Stimulated activated CD4-positive, alpha-beta T cell treated with anti-CD3 and anti-CD28 coated beads, Interleukin-2, amount 100 ng/mL, for 24 hours (primary cell): ENCODE data around the gene ANKRD12.
A peak's percentile ranks its signal among the peaks of the same experiment; 100 is the strongest.
"Not testable (repeated sequence)": the region's sequence is repeated elsewhere in the genome, so short reads cannot be mapped to it uniquely, and the experiment has no call there.

Experiments used
- DNase-seq, 2 donors: peaks; one replicate each; pipeline ENCODE4 v3.0.0-alpha.2; 2020

The ANKRD12 gene

GRCh38 chr18:9136315-9137155 lies at the start of gene ANKRD12:
Gene ANKRD12, plus strand, starts transcription at chr18:9136781. Its CDS starts 45,652 bp downstream, at chr18:9182433.
- peak; percentile 97 for DNase-seq

DNA sequence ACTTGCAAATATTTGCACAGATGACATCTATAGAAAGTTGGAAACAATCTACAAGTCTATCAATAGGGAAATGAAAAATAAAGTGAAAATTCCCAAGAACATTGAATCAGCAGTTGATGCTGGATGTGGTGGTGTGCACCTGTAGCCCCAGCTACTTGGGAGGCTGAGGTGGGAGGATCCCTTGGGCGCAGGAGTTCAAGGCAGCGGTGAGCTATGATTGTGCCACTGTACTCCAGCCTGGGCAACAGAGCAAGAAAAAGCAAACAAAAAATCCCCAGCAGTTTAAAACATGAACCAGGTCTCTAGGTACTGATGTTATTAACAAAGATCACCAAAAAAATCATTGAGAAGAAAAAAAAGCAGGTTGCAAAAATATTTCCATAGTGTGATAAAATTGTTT lies 49.4 kb upstream of the ANKRD12 start:
- no peak for DNase-seq

- no peak for DNase-seq
Measured at GRCh38 chr18:9088252-9088651, 48.3 kb upstream of the ANKRD12 start.

- not testable (repeated sequence) for DNase-seq
Measured at GRCh38 chr18:9088727-9089126, 47.9 kb upstream of the ANKRD12 start.

DNA sequence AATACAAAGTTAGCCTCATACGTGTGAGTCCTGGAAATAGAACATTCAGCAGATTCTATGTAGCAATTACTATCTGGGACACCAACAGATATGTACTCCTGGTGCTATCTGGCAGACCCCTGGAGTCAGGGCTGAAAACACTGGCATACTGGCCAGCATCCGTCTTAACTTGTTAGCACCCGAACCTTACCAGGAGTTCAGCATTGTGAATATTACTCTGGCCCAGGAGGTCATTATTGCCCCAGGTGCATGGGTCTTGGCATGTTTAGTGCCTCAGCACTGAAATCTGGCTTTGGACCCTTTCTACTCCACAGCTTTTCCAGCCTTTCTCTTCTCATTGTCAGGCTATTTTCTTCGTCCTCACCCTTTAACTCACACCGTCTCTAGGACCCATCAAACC lies 46.0 kb upstream of the ANKRD12 start:
- no peak for DNase-seq

- peak; percentile 33 to 46 for DNase-seq
Measured at GRCh38 chr18:9091066-9091476, 45.5 kb upstream of the ANKRD12 start.

DNA sequence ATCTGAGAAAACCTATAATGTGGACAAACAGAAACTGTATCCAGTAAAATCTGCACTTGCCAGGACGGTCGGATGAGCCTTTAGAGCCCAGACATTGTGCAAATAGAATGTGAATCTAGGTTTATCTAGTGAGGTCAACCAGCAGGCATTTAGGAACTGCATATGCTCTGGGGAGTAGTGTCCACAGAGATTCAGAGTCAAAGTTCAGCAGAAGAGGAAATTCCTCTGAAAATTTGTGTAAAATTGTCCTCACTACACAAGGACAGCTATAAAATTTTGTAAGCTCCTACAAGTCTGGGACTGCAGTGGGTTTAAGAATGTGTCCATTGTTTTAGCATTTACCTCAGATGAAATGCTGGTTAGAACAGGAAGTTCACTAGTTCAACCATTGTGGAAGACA lies 43.9 kb upstream of the ANKRD12 start:
- no peak for DNase-seq

DNA sequence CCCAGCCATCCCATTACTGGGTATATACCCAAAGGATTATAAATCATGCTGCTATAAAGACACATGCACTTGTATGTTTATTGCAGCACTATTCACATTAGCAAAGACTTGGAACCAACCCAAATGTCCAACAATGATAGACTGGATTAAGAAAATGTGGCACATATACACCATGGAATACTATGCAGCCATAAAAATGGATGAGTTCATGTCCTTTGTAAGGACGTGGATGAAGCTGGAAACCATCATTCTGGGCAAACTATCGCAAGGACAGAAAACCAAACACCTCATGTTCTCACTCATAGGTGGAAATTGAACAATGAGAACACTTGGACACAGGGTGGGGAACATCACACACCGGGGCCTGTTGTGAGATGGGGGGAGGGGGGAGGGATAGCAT lies 43.5 kb upstream of the ANKRD12 start:
- DNase-seq = not testable (repeated sequence)

DNA sequence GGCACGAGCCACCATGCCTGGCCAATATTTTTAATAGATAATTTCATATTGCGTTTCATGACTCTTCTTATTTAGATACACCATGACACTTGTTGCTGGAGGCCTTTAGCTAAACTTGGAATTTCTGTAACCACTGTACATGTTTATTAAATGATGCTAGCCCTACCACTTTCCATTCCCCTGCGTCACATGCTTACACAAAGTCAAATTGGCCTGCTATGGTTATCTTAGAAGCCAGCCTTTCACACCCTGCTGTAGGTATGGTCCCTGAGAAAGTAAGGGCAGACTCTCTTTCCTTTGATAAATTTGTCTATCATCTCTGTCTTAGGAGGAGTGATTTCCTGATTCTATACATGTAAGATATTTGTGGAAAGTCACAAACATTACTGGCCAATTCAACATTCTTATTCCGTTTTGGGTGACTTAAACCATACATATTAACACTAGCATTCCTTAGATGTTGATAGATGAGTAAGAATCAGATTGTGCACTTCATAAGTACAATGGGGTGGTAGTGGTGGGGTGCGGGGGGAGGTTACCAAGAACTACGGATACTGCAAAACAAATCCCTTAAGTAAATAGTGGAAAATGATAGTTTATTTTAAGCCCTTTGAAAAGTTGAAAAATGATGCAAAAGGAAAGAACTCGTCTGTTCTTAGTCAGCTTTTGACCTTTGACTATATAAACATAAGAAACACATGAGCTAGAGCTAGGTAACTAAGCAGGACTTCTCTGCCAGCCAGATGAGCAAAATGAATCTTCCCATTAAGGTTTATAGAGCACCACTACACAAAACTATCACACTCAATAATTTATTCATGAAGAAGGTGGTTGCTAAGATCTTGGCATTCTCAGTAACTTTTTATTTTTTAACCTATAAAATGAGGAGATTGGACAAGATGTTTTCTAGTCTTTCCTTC lies 42.0 kb upstream of the ANKRD12 start:
- DNase-seq = peak; percentile 55 to 71

DNA sequence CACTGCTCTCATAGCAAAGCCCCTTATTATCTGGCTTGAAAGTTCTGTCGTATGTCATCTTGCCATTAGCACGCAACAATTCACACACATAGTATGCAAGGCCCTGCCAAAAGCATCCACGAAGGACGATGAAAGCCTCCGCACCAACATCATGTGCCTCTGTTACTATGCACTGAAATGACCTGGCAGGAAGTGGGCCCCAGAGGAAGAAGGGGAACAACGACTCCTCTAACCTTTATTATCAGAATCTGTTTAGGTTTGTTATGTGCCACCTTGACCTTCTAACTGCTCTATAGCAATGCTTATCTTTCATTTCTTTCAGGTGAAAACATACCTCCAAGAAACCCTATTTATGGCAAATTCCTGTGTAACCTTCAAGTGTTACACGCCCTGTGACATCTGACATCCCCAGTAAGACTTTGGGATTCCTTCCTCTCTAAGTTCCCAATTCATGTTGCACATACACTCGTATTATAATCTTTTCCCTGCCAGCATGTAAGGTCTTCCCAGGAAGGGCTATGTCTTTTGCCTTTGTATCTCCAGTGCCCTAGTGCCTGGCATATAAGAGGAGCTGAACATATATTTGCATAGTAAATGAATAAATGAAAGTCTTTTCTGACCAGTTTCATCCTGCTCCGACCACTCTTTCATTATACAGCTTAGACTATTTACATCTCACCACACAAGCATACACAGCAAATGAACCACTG lies 41.1 kb upstream of the ANKRD12 start:
- DNase-seq = peak; percentile 52 to 61

- no peak for DNase-seq
Measured at GRCh38 chr18:9096007-9096371, 40.6 kb upstream of the ANKRD12 start.

DNA sequence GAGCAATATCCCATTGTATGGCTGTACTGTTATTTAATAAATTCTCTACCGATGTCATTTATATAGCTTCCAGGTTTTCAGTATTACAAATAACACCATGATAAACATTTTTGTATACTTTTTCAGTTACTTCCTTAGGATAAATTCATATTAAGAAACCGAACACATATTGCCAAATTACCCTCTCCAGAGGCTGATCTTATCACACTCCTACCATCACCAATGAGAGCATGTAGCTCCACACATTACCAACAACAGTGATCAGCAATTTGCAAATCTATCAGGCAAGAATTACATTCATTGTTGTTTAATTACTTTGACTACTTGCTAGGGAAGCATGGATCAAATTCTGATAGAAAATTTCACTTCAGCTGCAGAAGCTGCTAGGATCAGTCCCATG lies 39.9 kb upstream of the ANKRD12 start:
- DNase-seq = no peak

- no peak for DNase-seq
Measured at GRCh38 chr18:9097349-9097748, 39.2 kb upstream of the ANKRD12 start.

- DNase-seq = no peak
Measured at GRCh38 chr18:9100796-9101195, 35.8 kb upstream of the ANKRD12 start.

DNA sequence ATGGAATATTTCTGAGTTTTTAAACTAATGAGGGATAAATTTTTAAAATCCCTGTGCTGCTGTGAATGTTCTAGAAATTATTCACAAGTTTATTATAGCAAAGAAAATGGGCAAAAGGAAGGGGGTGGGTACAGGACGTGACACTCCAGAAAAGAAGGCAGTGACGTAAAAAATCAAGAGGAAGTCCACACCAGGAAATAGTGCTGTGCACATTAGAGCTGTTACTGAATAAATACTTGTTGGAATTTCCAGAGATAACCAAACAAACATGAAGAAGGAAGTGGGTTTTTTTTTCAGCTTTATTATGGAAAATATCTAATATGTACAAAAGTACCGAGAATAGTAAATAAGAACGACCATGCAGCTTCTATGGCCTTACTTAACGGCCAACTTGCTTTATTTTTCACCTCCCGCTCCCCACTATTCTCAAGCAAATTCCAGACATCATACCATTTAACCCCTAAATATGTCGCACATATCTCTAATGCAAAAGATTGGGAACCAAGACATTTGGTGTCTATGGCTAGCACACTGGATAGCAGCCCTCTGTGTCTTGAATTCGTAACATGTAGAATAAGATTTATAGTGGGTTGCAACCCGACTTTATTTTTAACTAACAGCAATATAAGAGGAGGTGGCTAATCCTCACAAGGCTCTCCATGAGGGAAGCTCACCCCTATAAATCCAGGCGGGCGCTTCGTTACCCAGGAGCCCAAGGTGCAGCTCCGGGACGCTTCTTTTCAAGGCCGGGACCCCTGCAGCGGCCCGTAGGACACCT lies 34.7 kb upstream of the ANKRD12 start:
- no peak for DNase-seq

DNA sequence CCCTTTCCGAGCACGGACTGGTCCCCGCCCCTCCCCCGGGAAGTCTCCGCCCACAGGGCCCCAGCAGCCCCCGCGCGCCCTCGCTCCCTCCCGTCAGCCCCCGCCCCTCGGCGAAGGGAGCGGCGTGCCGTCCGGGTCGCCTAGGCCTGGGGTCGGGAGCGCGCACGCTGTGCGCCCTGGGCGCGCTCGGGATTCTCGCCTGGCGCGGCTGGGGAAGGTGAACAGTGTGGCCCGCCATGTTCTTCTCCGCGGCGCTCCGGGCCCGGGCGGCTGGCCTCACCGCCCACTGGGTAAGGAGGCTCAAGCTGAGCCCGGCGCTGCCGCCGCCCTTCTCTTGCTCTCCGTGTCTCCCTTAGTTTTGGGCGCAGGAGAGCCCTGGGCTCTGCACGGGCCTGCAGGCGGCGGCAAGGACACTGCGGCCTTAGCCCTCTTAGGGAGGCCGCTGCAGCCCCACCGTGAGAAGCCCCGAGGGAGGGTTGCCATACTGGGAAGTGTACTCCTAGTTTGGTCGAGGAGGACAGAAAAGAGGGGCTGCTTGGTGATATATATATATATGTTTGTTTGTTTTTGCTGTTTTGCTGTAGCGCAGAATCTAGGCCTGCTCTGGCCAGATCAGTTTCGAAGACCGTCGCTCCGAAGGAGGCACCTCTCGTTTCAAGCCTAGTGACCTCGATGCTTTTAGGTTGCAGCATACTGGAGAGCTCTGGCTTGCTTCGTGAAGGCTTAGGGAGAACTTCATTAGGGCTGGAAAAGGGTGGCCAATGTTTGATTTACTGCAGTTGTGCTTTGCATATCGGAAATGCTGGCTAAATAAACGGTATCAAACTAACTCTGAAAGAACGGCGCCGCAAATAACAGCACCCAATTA lies 33.8 kb upstream of the ANKRD12 start, which contains the start of gene NDUFV2:
TSS of gene NDUFV2 (plus strand) at position 192 of the 868 bp plus-strand sequence. CDS start at position 237, 45 bp downstream.
- DNase-seq = peak; percentile 98

DNA sequence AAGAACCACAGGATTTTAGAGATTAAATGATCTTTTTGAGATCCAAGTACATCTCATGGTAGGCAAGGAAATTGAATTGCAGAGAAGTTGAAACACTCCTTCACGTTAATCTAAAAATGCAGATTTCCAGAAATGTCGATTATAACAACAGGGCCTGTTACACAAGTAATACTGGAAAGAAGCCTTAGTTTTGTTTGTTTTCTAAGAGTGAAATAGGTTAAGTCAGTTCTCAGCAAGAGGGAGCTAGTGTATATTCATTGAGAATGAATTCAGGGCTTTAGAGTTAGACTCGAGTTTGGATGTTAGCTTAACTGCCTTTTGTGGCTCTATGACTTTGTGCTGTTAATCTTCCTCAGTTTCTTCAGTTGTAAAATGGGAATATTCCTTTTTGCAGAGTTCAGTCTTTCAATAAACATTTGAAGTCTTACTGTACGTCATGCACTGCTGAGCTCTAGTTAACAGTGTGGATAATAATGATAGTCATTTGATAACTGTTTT lies 33.2 kb upstream of the ANKRD12 start:
- DNase-seq = no peak

DNA sequence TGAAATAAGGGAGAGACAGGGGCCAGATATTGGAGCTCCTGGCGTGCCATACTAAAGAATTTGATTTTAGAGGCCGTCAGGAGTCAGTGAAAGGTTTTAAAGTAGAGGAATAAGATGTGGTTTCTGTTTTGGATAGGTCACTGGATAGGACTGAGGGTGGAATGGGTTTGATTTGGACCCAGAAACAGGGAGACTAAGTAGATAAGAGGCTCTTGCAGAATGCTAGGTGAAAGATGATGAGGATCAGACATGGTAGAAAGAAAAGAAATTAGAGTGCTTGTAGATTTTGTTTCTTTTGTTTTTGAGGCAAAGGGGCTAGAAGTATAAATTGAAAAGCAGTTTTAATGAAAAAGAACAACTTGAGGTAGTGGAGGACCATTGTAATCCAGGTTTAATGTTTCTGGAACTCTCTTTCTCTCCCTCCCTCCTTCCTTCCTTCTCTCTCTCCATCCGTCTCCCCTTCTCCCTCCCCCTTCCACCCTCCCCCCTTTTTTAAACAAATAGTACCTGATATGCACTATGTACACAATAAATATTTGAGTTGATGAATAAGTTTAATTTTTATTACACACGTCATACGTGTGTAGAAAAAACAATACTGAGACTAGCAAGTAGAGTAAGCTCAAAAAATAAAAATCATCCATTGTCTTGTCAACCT lies 32.2 kb upstream of the ANKRD12 start:
- DNase-seq = no peak

DNA sequence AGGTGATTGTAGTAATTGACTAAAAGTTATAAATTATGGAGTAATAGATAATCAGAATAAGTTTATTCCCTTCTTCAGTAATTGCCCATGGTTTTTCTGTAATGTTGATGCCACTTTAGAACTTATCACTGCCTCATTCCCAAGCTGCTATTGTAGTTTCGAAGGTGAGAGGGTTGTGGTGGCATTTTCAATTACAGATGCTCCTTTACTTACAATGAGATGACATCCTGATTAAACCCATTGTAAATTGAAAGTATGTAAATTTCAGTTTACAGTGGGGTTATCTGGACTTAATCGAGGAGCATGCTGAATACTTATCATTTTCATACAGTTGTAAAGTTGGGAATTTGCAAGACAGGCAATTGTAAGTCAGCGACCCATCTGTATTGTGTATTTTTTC lies 31.2 kb upstream of the ANKRD12 start:
- DNase-seq = no peak

- DNase-seq = no peak
Measured at GRCh38 chr18:9106094-9106493, 30.5 kb upstream of the ANKRD12 start.
